Ramos (cell line): ENCODE data around the gene TMEM119.
"Not testable (repeated sequence)": the region's sequence is repeated elsewhere in the genome, so short reads cannot be mapped to it uniquely, and the experiment has no call there.

Experiments
- in situ Hi-C: fragments of 300-500 bp; cut with MboI; formaldehyde crosslinking; loops from one replicate; pipeline ENCODE4 v1.14.3; 2022; ENCODE audit warnings: low sequenced_read_pairs; ENCODE audit not compliant: unreplicated experiment

TMEM119 gene

DNA sequence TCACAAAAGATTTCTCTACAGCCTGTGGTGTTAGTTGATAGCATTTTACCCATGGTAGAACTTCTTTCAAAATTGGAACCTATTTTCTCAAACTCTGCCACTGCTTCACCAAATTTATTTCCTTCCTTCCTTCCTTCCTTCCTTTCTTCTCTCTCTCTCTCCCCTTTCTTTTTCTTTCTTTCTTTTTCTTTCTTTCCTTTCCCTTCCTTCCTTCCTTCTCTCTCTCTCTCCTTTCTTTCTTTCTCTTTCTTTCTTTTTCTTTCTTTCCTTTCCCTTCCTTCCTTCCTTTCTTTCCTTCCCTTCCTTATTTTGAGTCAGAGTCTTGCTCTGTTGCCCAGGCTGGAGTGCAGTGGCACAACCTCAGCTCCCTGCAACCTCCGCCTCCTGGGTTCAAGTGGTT, 23.6 kb downstream of the TMEM119 start:
- in situ Hi-C loops: not testable (repeated sequence)

- in situ Hi-C loops: no loop called here
Observed at GRCh38 chr12:108573317-108573716, 24.6 kb downstream of the TMEM119 start.

- in situ Hi-C loops: no loop called here
Observed at GRCh38 chr12:108572166-108572790, 25.6 kb downstream of the TMEM119 start.

DNA sequence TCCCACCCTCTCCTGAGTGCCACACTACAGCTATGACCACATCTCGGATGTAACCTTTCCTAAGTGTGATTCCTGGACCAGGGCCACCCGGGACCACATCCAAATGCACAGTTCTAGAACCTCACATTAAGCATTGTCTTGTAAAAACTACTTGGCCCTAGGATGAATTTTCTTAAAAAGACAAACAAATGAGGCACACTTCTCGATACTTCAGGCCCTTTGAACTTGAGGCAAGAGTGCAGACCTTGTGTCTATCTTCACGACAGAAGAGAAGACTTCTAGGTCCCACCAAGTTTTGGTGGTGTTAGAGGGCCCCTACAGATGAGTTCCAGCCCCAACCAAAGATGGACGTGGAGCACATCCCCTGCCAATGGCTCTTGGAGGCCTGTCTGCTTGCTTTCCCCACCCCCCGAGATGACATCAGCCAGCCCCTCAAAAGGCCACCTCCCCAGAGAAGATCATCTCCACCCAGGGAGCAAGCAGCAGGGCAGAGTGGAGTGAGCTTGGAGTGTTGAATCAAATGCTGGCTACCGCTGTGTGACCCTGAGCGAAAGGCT, 26.2 kb downstream of the TMEM119 start:
- in situ Hi-C loops: no loop called here

DNA sequence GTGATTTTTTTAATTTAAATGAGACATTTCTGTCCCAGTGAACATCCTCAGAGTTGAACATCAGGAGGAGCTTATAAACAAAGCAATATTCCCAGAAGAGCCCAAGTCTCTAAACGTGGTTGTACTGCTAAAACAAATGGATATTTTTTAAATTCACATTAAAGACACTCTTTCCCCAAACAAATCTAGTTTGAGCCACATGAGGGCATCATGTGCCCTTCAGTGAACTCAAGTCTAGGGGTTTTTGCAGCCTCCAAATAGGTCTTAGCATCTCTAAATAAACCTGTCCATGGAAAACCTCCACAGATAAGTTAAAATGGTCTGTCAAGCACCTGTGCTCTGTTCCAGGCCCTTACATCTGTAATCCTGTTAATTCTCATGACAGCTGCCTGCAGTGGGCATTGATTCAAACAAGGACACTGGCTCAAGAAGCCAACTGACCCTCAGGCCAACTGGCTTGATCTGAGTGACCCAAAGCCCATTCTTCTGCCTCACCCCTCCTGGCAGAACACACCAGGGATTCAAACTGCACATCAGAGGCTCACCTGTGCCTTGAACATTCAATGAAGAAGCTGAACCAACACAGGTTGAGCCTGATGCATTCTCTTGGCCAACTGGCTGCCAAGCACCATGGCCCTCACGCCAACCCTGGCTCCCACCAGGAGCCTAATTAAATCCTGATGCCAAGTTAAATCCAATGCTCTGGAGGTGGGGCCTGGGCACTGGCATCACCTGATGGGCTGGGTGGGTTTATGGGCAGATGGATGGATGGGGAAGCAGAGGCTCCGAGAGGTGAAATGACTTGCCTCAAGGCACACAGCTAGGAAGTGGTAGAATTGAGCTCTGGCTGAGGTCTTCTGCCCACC, 26.9 kb downstream of the TMEM119 start:
- in situ Hi-C loops: no loop called here

- in situ Hi-C loops: loop anchor here (5.0 to 10.0 kb wide), 4 partner anchors 49 to 526 kb away; partner anchors contain the start of genes ALKBH2 and UNG
Observed at GRCh38 chr12:108568338-108569154, 29.3 kb downstream of the TMEM119 start.

DNA sequence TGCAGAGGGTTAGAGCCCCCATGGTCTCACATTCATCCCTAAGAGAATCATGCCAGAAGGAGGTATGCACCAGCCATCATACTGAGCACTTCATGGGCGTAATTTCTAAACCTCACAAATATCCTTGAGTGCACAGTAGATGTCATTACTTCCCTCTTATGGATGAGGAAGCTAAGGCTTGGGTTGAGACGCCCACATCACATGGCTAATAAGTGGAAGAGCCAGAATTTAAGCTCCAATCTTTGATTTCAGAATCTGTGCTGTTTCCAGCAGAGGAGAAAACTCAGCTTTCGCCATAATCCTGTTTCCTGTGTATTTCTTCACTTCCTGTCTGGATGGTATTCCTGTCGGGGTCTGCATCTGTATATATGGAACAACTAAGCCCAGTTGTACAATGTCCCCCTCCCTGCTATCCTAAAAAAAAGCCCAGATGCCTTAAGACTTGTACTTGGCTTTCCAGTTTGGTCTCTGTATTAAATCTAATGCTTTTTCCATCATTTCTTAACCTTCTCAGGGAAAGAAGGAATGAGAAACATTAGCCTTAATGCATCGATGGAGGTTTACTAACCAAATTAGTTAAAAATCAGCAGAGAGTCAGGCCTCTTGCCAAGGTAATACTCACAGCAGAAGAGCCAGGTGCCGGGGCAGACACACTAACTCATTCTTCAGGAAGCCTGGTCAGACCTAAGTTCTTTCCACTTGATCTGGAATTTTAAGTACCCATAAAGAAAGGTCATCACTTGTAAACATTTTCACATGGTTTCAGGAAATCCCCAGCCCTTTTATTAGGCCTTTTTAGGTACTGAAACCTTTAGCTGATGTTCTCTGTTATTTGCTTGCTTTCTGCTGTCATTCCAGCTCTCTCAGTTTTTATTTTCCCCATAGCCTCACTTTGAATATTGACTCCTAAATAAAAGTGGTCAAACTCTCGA, 30.2 kb downstream of the TMEM119 start:
- in situ Hi-C loops: loop anchor here (5.0 to 10.0 kb wide), 4 partner anchors 50 to 527 kb away; partner anchors contain the start of genes ALKBH2 and UNG

GRCh38 chr12:108566452-108566851, 31.4 kb downstream of the TMEM119 start:
- in situ Hi-C loops: loop anchor here (5.0 to 10.0 kb wide), 4 partner anchors 51 to 528 kb away; partner anchors contain the start of genes ALKBH2 and UNG

DNA sequence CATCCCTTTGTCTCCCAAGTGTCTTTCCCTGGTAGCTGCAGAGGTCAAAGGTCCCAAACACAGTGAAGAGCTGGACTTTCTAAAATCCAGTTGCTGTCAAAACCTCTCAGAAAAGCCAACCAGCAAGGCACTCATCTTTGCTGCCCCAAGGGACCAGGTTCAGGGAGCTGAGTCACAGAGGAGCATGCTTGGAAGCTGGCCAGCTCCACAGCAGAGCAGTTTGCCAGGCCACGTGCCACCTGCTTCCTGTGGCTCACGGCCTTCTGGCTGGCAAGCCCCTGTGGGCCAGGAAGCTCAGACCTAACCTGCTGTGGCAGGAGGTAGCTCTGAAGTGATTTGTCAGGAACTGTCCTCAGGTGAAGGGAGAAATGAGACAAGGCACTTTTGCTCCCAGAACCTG, 31.9 kb downstream of the TMEM119 start:
- in situ Hi-C loops: loop anchor here (5.0 to 10.0 kb wide), 4 partner anchors 51 to 529 kb away; partner anchors contain the start of genes ALKBH2 and UNG

GRCh38 chr12:108565146-108565545, 32.7 kb downstream of the TMEM119 start:
- in situ Hi-C loops: loop anchor here (5.0 to 10.0 kb wide), 4 partner anchors 52 to 530 kb away; partner anchors contain the start of genes ALKBH2 and UNG

DNA sequence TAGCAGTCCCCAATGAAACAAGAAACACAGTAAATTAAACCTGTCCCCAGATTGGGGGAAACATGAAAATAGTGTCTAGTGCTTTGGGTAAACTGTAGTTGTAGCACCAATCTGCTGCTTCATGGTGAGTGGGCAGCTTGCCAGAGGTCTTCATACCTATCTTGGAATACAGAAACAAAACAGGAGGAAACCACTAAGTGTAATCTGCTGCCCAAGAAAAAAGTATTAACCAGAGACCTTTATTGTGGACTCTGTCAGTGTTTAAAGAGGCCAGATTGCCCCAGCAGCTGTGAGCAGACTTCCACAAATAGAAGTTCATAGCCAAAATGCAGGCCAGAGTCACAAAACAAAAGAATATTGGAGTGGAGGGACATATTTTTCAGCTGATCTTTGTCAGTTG, 33.2 kb downstream of the TMEM119 start:
- in situ Hi-C loops: loop anchor here (5.0 to 10.0 kb wide), 4 partner anchors 53 to 530 kb away; partner anchors contain the start of genes ALKBH2 and UNG

GRCh38 chr12:108563804-108564151, 34.1 kb downstream of the TMEM119 start:
- in situ Hi-C loops: loop anchor here (10.0 kb wide), 1 partner anchor 531 kb away; the partner anchor contains the start of genes ALKBH2 and UNG

DNA sequence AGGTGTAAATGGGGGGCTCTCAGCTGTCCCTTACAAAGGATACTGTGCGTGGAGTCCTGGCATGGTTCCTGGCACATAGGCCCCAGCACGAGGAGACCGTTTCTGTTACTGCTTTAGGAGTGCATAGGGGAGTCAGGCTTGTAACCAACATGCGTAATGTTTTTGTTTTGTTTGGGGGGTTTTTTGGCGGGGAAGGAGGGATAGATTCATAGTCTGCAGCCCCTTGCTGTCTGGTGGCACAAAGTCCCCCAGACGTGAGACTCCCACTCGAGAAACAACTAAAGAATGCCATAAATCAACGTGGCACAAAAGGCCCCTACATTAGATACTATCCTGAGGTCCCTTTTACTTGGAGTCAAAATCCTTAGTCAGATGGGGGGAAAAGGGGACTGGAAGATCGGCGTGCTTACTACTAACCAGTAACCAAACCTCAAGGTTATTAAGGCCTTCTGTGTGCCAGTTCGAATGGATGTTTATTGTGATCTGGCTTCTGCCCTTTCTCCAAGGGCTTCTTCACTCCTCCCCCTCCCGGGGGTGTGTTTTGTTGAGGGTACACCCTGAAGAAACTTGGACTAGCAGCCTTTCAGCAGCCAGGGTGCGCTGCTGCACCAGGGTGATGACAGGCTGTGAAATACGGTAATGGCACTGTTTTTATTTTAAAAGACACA, 34.6 kb downstream of the TMEM119 start:
- in situ Hi-C loops: loop anchor here (10.0 kb wide), 1 partner anchor 532 kb away; the partner anchor contains the start of genes ALKBH2 and UNG

GRCh38 chr12:108562348-108563135, 35.3 kb downstream of the TMEM119 start, which contains the start of gene ISCU:
Gene ISCU, plus strand, starts transcription at chr12:108562596. Its CDS starts 27 bp downstream, at chr12:108562623.
- in situ Hi-C loops: loop anchor here (10.0 kb wide), 1 partner anchor 532 kb away; the partner anchor contains the start of genes ALKBH2 and UNG

- in situ Hi-C loops: loop anchor here (10.0 kb wide), 1 partner anchor 533 kb away; the partner anchor contains the start of genes ALKBH2 and UNG
Observed at GRCh38 chr12:108561852-108562347, 36.0 kb downstream of the TMEM119 start.

DNA sequence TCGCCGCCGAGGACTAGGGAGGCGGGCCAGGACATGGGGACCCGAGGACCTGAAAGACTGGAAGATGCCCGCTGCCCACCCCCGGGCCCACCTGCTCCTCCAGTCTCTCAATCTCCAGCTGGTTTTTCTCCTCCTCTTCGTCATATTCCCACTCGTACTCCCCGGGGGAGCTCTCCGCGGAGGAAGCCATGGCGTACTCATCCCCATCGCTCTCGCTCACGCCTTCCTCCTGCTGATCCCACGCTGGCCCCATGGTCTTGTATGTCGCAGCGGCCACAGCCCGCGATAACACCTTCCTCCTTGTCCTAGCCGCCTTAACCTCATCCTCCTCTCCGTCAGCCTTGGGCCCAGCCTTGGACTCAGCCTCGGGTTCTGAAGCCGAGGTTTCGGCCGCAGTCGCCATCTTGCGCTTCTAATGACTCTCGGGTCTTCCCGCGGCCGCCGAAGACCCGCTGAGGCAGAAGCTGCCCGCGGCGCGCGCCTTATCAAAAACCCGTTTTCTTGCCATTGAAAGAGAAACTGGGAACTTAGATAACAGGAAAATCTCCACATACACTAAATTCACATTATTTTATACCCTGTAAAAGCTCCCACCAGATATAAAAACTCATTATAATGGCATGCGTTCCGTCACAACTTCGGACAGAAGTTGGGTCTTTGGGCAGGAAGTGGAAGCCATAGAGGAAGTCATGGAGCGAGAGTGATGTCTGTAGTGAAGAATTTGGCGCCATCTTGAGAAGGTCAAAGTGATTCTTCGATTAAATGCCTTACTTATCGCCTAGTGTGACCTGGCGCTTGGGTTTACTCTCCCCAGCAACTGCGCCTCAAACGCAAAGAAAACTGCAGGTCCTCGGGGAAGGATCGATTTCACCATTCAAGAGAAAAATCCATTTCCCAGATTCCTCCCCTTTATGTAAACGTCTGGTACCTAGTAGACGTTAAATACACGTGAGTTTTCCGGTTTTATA, 36.8 kb downstream of the TMEM119 start, which contains the start of gene SART3:
Gene SART3 (minus strand): TSS at position 422 of the 968 bp plus-strand sequence. CDS start 19 bp downstream, at position 403.
- in situ Hi-C loops: loop anchor here (10.0 kb wide), 1 partner anchor 534 kb away; the partner anchor contains the start of genes ALKBH2 and UNG
